GM18517 (cell line): ENCODE results near the gene METTL26.

Experiments used
- ATAC-seq: cut with Tn5 transposase; IDR thresholded peaks from one replicate; pipeline ENCODE4 v1.9.1; 2021; ENCODE audit warnings: mild to moderate bottlenecking, moderate library complexity; ENCODE audit not compliant: unreplicated experiment

Gene METTL26

DNA sequence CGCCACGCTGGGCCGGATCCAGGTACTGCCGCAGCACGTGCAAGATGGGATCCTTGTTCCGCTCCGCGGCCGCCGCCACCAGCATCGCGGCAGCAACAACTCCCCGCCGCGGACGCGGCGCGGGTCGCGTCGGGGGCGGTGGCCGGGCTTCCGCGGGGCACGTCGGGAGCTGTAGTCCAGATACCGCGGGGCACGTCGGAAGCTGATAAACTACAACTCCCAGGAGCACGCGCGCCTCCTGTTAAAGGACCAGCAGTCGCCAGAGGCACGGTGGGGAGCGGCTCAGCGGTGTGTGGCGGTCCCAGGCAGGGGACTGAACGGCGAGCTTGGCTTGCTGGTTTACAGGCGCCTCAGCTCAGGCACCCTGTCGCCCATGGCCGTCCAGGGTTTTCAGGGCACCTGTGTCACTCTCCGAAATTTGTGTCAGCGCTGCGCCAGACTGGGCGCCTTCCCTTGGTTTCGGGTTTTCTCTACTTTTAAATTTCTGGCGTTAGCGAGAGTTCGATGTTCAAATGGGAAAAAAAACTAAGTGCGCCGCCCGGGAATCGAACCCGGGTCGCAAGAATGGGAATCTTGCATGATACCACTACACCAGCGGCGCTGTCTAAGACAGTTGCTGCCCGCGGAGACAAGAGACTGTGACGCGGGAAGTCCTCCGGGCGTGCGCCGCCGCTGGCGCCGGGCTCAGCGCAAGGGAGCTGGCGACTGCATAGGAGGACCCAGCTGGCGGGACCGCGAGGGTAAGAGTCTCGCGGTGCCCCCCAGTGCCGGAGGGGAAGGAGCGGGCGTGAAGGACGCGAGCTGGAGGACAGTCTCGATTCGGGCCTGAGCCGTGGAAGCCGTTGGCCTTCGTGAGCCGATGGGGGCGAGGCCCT is at the start of gene METTL26:
Gene METTL26 (minus strand): TSS at position 100 of the 875 bp plus-strand sequence. CDS start 15 bp downstream, at position 85.
- ATAC-seq = peak; percentile 63

DNA sequence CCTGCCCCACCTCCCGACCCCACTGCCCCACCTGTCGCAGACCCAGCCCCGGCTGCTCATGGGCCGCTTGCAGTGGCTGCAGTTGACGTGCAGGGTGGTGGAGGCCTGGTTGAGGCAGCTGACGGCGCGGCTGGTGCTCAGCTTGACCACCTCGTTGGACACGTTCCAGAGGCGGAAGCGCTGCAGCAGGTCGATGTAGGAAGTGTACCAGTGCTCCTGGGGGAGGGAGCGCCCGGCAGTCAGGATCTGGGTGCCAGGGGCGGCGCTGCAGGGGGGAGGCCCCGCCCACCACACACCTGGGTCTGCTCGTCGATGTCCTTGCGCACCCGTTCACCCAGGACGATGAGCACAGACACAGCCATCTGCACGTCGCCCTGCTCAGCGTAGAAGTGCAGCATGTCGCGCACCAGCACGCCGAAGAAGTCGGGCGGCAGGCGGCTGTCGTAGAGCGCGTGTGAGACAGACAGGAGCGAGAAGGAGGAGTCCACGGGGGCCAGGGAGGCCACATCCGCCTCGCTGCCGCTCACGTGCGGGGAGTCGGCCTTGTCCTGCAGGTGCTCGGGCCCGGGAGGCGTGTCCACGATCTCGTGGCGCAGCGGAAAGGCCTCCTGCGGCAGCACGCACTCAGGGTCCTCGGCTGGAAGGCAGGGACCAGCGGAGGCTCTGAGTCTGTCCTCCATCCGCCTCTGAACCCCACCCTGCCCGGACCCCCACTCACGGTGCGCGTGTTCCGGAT is 49.0 kb upstream of the METTL26 start:
- ATAC-seq = no peak

DNA sequence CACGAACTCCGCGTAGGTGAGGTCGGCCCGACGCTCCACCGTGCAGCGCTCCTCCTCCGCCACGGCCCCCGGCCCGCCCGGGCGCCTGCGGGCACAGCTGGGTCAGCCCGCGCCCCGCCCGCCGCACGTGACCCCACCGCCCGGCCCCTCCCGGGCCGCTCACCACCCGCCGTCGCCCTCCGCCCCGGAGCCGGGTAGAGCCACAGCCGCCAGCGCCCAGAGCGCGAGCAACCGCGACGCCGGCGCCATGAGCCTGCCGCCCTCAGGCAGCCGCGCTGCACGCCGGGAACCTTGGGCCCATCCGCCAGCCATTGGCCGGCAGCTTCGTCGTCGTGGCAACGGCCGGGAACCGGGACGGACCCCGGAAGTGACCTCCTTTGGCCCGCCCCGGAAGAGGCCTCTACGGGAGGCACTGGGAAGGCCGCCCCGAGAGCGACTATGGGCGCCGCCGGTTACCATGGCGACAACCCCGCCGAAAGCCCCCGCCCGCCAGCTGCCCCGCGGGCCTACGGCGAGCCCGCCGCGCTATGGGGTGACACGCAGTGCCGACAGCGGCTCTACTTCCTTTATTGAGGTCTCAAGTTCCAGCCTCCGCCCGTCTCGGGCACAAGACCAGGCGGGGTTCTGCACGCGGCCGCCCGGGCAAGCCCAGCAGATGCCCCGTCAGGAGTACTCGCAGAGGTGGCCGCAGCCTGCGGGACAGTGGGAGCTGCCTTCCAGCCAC is 48.1 kb upstream of the METTL26 start, which contains the start of gene JMJD8:
Gene JMJD8 (minus strand): TSS at position 264 of the 724 bp plus-strand sequence. CDS start 15 bp downstream, at position 249.
- ATAC-seq = peak; percentile 58

DNA sequence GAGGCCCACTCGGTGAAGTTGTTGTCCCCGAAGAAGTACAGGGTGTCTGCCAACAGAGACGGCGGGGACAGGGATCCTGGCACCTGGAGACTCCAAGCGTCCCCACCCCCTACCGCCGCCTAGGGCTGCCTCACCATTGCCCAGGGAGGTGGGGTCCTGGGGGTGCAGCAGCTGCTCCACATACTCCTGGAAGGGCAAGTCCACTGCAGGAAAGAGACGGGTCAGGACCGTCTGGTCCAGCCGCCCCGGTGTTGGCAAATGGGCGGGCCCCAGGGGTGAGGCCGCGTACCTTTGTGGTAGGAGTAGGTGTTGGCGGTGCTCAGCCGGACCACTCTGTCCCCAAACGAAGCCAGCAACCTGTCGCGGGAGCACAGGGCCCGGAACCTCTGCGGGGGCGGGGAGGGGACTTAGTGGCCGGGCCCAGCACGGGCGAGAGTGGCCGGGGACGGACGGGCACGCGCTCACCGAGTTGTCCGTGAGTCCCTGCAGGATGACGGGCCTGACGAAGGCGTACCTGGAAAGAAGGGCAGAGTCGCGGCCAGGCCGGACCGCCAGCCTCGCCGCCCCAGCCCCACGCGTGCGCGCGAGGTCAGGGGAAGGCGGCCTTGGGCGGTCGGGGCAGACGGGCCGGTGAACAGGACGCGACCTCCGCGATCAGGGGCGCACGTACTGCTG is 47.4 kb upstream of the METTL26 start:
- ATAC-seq = no peak

DNA sequence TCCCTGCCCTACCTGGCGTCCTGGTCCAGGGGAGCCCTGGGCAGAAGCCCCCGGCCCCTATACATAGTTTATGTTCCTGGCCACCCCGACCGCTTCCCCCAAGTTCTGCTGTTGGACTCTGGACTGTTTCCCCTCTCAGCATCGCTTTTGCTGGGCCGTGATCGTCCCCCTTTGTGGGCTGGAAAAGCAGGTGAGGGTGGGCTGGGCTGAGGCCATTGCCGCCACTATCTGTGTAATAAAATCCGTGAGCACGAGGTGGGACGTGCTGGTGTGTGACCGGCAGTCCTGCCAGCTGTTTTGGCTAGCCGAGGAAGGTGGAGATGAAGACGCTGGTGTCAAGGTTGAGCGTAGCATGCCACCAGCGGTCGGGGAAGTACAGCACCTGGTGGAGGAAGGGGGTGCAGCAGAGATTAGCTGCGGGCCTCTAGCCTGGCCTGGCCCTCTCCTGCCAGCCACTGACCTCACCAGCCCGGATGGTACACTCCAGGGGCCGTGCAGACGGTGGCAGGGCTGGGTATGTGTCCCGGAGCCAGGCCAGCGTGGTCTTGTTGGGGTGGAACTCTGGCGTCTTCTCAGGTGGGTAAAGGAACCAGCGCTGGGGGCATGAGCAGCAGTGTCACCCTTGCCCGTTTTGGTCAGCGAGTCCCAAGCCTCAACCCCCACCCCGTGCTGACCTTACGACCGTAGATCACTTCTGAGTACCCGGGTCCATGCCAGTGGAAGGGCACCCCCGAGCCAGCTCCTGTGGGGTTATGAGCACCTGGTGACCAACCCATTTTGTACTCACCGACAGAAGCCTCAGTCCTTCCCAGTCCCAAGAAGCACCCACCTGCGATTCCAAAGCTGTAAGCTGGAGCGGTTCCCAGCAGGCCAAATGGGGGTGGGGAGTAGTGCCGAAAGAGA is 46.6 kb upstream of the METTL26 start:
- no peak for ATAC-seq

DNA sequence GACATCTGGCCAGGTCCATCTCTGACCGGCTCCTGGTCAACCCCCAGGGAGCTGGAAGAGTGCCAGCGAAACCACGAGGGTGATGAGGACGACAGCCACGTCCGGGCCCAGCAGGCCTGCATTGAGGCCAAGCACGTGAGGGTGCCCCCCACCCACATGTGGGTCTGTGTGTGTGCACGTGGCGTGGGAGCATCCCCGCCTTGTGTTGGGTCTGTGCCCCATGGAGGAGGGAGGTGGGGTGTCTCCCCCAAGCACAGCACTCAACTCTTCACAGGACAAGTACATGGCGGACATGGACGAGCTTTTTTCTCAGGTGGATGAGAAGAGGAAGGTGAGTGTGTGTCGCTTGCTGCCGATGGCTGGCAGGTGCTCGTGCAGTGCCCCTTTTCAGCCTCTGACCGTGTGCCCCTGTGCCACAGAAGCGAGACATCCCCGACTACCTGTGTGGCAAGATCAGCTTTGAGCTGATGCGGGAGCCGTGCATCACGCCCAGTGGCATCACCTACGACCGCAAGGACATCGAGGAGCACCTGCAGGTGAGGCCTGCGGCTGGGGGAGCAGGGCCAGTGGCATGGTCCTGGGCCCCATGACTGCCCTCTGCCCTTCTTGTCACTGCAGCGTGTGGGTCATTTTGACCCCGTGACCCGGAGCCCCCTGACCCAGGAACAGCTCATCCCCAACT is 45.8 kb upstream of the METTL26 start:
- ATAC-seq = no peak

DNA sequence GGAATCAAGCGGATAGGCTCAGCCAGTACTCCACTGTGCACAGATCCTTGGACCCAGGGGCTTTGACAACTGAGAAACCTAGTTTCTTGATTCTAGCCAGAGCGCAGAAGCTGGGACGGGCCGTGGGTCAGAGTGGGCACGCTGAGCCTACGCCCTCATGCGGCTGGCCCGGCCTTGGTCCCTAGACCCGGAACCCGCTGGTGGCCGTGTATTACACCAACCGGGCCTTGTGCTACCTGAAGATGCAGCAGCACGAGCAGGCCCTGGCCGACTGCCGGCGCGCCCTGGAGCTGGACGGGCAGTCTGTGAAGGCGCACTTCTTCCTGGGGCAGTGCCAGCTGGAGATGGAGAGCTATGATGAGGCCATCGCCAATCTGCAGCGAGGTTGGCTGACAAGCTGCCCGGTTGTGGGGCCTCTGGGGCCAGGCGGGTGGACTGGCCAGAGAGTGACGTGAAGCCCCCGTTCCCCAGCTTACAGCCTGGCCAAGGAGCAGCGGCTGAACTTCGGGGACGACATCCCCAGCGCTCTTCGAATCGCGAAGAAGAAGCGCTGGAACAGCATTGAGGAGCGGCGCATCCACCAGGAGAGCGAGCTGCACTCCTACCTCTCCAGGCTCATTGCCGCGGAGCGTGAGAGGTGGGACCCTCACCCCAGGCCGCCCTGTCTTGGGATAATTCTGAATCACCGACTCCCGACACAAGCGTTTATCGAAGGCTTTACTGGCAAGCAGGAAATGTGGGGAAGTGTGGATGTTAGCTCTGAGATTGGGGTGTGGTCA is 45.1 kb upstream of the METTL26 start:
- ATAC-seq = no peak

DNA sequence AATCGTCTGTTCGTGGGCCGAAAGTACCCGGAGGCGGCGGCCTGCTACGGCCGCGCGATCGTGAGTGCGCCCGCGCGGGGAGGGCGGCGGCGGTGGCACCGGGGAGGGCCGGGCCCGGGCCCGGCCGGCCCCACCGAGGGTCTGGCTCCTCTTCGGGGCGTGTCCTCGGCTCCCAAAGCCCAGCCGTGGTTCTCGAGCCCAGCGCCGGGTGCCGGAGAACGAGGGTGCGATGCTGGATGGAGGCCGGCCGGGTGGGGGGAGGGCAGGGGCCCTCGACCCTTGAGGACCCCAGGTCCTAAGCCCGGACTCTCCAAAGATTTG is 44.5 kb upstream of the METTL26 start:
- no peak for ATAC-seq

DNA sequence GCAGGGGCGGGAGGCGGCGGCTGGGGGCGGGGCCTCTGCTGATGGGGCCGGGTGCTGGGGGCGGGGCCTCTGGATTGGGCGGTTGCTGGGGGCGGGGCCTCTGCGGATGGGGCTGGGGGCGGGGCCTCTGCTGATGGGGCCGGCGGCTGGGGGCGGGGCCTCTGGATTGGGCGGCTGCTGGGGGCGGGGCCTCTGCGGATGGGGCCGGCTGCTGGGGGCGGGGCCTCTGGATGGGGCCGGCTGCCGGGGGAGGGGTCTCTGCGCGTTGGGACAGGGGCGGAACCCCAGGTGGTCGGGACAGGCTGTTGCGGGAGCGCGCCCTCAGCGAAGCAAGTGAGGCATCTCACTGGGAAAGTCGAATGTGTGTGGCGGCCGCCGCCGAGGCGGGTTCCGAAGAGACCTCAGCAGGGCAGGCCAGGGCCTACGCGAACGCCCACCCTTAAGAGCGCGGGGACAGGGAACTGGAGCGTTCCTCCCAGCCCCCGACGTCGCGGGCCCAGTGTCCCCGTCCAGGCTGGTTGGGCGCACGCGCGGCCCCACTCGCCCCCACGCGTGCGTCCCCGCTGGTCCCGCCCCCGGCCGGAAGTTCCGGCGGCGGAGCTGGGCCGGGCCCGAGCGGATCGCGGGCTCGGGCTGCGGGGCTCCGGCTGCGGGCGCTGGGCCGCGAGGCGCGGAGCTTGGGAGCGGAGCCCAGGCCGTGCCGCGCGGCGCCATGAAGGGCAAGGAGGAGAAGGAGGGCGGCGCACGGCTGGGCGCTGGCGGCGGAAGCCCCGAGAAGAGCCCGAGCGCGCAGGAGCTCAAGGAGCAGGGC is 43.9 kb upstream of the METTL26 start, which contains the start of gene STUB1:
Gene STUB1 (plus strand): TSS at position 597 of the 811 bp plus-strand sequence. CDS start 116 bp downstream, at position 713.
- ATAC-seq = peak; percentile 39

DNA sequence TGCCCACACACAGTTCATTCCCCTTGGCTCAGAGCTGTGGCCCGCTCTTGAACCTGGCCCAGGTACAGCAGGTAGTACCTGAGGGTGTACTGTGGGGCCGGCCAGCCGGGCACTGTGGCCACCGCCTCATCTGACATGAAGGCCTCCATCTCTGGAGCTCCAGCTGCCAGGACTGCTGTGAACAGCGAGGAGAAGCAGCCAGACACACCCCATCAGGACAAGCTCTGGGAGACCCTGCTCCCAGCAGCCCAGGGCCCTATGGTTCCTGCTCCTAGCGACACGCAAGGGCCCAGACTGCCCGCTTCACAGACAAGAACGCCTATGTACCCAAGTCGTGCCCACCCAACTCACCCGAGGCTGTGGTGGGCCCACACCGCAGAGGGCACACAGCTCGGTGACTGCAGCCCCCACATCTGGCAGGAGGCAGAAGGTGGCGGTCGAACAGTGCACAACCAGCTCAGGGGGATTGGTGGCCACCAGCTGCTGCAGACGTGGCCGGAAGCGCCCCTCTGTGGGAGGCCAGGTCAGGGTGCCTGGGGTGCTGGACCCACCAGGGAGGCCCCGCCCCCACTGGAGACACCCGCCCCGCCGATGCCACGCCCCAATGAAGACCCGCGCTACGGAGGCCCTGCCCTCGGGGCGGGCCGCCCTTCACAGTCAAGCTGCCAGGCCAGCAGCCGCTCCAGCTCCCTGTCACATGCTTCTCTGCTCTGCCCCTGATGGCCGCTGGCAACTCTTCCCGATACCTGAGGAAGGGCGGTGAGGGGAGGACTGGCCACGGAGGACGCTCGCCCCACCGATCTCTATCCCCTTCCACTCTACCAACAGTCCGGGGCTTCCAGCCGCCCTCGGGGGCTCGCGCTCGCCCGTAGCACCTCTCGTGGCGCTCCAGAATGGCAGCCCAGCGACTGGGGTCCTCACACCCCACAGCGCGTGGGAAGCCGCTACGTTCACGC is 43.0 kb upstream of the METTL26 start:
- ATAC-seq = no peak

DNA sequence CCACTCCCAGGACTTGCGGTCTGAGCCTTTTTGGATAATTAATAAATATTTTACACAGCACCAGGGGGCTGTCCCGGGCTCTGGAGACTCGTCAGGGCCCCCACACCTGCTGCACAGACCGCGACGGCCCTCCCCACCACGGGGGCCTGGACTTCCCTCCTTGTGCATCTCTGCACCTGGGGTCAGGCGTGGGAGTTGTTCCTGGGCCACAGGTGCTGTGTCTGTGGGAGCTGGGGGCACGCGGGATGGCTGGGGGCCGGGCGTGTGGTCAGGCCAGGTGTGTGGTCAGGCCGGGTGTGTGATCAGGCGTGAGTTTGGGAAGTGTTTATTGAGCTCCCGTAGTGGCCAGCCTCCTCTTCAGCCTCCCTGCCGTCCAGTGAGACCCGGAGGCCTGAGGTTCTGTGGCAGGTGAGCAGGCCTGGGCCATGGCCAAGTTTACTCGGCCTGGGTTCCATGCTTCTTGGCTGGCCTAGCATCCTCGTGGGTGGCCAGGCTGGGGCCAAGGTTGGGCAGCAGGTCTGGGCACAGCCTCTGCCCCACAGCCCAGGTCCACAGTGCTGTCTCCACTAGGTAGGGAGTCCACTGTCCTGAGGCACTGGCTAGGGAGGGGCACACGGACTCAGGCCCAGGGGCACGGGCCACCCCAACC is 42.2 kb upstream of the METTL26 start:
- ATAC-seq = no peak

DNA sequence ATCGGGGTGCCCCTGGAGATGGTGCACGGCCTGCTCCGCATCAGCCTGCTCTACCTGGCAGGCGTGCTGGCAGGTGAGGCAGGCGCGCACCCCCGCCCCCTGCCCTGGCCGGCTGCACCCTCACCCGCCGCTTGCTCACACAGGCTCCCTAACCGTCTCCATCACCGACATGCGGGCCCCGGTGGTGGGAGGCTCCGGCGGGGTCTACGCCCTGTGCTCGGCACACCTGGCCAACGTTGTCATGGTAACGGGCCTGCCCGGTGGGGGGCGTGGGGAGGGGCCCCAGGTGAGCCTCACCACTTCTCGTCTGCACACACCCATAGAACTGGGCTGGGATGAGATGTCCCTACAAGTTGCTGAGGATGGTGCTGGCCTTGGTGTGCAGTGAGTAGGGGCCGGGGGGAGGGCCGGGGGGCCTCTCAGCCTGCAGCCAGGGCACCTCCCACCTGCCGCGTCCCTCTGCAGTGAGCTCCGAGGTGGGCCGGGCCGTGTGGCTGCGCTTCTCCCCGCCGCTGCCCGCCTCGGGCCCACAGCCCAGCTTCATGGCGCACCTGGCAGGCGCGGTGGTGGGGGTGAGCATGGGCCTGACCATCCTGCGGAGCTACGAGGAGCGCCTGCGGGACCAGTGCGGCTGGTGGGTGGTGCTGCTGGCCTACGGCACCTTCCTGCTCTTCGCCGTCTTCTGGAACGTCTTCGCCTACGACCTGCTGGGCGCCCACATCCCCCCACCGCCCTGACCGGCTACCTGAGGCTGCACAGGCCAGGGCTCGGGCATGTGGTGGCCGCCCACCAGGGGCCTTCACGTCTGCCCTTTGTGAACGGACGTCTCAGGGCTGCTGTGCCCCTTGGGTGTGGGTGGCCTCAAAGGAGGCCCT is 41.4 kb upstream of the METTL26 start:
- ATAC-seq = no peak

DNA sequence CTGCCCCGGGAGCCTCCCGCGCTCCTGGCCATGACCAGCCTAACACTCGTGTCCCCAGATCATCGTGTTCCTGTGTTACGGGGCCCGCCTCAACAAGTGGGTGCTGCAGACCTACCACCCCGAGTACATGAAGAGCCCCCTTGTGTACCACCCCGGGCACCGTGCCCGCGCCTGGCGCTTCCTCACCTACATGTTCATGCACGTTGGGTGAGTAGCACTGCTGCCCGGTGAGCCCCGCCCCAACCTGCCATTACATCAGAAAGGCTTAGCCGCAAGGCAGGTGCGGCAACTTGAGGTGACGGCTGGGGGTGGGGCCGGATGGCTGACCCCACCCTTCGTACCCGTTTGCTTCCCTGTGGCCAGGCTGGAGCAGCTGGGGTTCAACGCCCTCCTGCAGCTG is 40.8 kb upstream of the METTL26 start:
- no peak for ATAC-seq

DNA sequence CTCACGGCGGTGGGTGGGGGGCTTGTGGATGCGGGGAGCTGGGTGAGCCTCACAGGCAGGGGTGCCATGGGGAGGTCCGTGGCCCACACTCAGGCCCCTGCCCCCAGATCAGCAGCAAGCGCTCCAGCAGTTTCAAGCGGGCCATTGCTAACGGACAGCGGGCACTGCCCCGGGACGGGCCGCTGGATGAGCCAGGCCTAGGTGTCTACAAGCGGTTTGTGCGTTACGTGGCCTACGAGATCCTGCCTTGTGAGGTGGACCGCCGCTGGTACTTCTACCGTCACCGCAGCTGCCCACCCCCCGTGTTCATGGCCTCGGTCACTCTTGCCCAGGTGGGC is 40.4 kb upstream of the METTL26 start:
- ATAC-seq = no peak
